ENCODE measurements around the gene DNAH14. TPM values are rescaled to one million over a fixed set of nuclear protein-coding genes. Genes with fewer than 3 reads are reported as not detected.

The DNAH14 gene
- total RNA-seq, 1 experiment from 2014 or later = 57.3 TPM

GRCh38 chr1:225260319-225260718, 330.8 kb downstream of the DNAH14 start:
- BruUV-seq (replicated peaks) = no TSS peak
- CTCF ChIA-PET = no interaction called here
- DNase-seq = no peak

GRCh38 chr1:225277445-225277844, 348.0 kb downstream of the DNAH14 start:
- ChIA-PET CTCF (no interaction called here), POLR2A (no interaction called here)
- H3K4me1 ChIP-seq = no peaks in the 10 kb centered on the region
- H3K36me3 ChIP-seq (ENCODE audit: control insufficient read depth, insufficient read depth, low read length) = no peaks in the 10 kb centered on the region
- no peaks in the 10 kb centered on the region for H3K36me3 Mint-ChIP-seq (ENCODE audit: insufficient read depth, unreplicated experiment)
- no peak for TF ChIP-seq CTCF (IDR thresholded peaks at IDR 0.05; ENCODE audit: insufficient read depth in 1 of 2, low read depth in 1 of 2, low read length in 1 of 2, severe bottlenecking in 1 of 2, unreplicated experiment in 1 of 2)
- H3K27ac Mint-ChIP-seq (ENCODE audit: unreplicated experiment) = no peak overlapping the region
- DNase-seq = no peak
- no peaks in the 10 kb centered on the region for H3K4me1 Mint-ChIP-seq (ENCODE audit: low read depth, unreplicated experiment)
- H3K9me3 Mint-ChIP-seq (ENCODE audit: unreplicated experiment) = peaks cover 33% of the 10 kb centered on the region
- intact Hi-C loops (cut with micrococcal nuclease; ENCODE audit: unreplicated experiment) = no loop called here
- peaks cover 8% of the 10 kb centered on the region for H3K9me3 ChIP-seq
- H3K4me3 Mint-ChIP-seq (ENCODE audit: unreplicated experiment) = no peak overlapping the region
- H3K27me3 Mint-ChIP-seq (ENCODE audit: insufficient read depth, unreplicated experiment) = no peaks in the 10 kb centered on the region
- BruUV-seq (replicated peaks) = no TSS peak
- H3K4me3 ChIP-seq (ENCODE audit: low read depth, low read length) = no peak overlapping the region
- H3K27me3 ChIP-seq (replicated peaks; ENCODE audit: control insufficient read depth, insufficient read depth, low read length) = no peaks in the 10 kb centered on the region

More at GRCh38 chr1:225260319-225260718, 330.8 kb downstream of the DNAH14 start:
- Histone ChIP-seq H3K27me3 (replicated peaks; ENCODE audit: control insufficient read depth, insufficient read depth, low read length) (no peaks in the 10 kb centered on the region), H3K9me3 (no peaks in the 10 kb centered on the region), H3K4me1 (no peaks in the 10 kb centered on the region), H3K4me3 (ENCODE audit: low read depth, low read length) (no peak overlapping the region), H3K36me3 (ENCODE audit: control insufficient read depth, insufficient read depth, low read length) (no peaks in the 10 kb centered on the region)
- no peak for TF ChIP-seq CTCF (IDR thresholded peaks at IDR 0.05; ENCODE audit: insufficient read depth in 1 of 2, low read depth in 1 of 2, low read length in 1 of 2, severe bottlenecking in 1 of 2, unreplicated experiment in 1 of 2)
- POLR2A ChIA-PET = no interaction called here
- Mint-ChIP-seq H3K9me3 (ENCODE audit: unreplicated experiment) (peaks cover 6% of the 10 kb centered on the region), H3K4me1 (ENCODE audit: low read depth, unreplicated experiment) (no peaks in the 10 kb centered on the region), H3K27me3 (ENCODE audit: insufficient read depth, unreplicated experiment) (no peaks in the 10 kb centered on the region), H3K36me3 (ENCODE audit: insufficient read depth, unreplicated experiment) (no peaks in the 10 kb centered on the region), H3K4me3 (ENCODE audit: unreplicated experiment) (no peak overlapping the region), H3K27ac (ENCODE audit: unreplicated experiment) (no peak overlapping the region)
- intact Hi-C loops (cut with micrococcal nuclease; ENCODE audit: unreplicated experiment) = no loop called here

GRCh38 chr1:225280563-225280962, 351.1 kb downstream of the DNAH14 start:
- peaks cover 33% of the 10 kb centered on the region for H3K9me3 Mint-ChIP-seq (ENCODE audit: unreplicated experiment)
- ChIA-PET POLR2A (no interaction called here), CTCF (no interaction called here)
- H3K4me3 Mint-ChIP-seq (ENCODE audit: unreplicated experiment) = no peak overlapping the region
- H3K36me3 ChIP-seq (ENCODE audit: control insufficient read depth, insufficient read depth, low read length) = no peaks in the 10 kb centered on the region
- intact Hi-C loops (cut with micrococcal nuclease; ENCODE audit: unreplicated experiment) = no loop called here
- no TSS peak for BruUV-seq (replicated peaks)
- H3K4me3 ChIP-seq (ENCODE audit: low read depth, low read length) = no peak overlapping the region
- H3K4me1 ChIP-seq = no peaks in the 10 kb centered on the region
- H3K9me3 ChIP-seq = peaks cover 8% of the 10 kb centered on the region
- no peaks in the 10 kb centered on the region for H3K27me3 Mint-ChIP-seq (ENCODE audit: insufficient read depth, unreplicated experiment)
- H3K27me3 ChIP-seq (replicated peaks; ENCODE audit: control insufficient read depth, insufficient read depth, low read length) = no peaks in the 10 kb centered on the region
- H3K4me1 Mint-ChIP-seq (ENCODE audit: low read depth, unreplicated experiment) = no peaks in the 10 kb centered on the region
- no peak for DNase-seq
- H3K36me3 Mint-ChIP-seq (ENCODE audit: insufficient read depth, unreplicated experiment) = no peaks in the 10 kb centered on the region
- TF ChIP-seq CTCF (IDR thresholded peaks at IDR 0.05; ENCODE audit: insufficient read depth in 1 of 2, low read depth in 1 of 2, low read length in 1 of 2, severe bottlenecking in 1 of 2, unreplicated experiment in 1 of 2) = no peak
- no peak overlapping the region for H3K27ac Mint-ChIP-seq (ENCODE audit: unreplicated experiment)

All from Caco-2 (cell line).